GM11168 (cell line): ENCODE measurements around the gene ADCY2.
"Not testable (repeated sequence)": the region's sequence is repeated elsewhere in the genome, so short reads cannot be mapped to it uniquely, and the experiment has no call there.

ENCODE experiments used
- in situ Hi-C: fragments of 300-500 bp; cut with MboI; formaldehyde crosslinking; loops from one replicate; pipeline ENCODE4 v1.12.0; 2022; ENCODE audit warnings: low sequenced_read_pairs; ENCODE audit not compliant: unreplicated experiment

ADCY2 gene

DNA sequence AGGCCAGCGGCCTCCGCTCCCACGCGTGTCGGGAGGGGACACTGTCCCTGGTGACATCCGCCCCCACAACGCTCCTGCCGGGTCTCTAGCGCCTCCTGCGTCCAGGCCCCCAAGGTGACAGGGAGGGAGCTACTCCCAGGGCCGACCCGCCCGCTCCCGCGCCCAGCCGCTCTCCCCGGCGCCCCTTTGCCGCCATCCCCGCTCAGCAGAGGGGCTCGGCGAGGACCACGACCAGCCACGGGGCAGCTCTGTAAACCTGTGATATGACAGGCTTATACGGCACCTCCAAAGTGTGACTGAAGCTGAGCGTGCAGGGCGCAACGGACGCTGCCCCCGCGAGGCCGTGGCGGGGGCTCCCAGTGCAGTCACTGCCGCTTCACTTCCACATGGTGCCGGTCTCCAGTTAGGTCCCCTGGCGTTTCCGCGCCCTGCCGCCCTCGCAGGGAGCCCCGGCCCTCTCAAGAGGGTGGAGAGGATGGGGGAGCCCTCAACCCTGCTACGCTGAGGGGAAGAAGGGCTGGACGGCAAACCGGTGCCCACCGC, 978 bp upstream of the ADCY2 start:
- in situ Hi-C loops, result no loop called here

- in situ Hi-C loops, result no loop called here
Observed at GRCh38 chr5:7395432-7395946, 449 bp upstream of the ADCY2 start.

- in situ Hi-C loops, result no loop called here
Observed at GRCh38 chr5:7396713-7397454, 946 bp downstream of the ADCY2 start.

DNA sequence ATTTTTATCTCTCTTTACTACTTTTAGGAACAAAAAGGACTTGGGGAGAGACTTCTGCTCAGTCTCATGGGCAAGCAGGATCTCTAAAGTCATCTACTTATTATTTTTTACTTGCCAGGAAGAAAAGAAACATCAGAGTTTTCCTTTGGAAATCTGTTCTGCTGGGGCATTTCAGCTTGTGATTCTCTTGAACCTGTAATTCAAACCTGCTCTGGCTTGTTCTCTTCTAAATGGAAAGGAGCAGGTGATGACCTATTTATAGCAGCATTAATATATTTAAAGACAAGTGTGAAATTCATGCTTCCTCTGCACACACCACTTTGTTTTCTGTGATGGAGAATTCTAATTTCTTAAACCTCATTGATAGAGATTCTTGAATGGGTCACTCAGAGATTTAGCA, 2.0 kb downstream of the ADCY2 start:
- in situ Hi-C loops, result no loop called here

DNA sequence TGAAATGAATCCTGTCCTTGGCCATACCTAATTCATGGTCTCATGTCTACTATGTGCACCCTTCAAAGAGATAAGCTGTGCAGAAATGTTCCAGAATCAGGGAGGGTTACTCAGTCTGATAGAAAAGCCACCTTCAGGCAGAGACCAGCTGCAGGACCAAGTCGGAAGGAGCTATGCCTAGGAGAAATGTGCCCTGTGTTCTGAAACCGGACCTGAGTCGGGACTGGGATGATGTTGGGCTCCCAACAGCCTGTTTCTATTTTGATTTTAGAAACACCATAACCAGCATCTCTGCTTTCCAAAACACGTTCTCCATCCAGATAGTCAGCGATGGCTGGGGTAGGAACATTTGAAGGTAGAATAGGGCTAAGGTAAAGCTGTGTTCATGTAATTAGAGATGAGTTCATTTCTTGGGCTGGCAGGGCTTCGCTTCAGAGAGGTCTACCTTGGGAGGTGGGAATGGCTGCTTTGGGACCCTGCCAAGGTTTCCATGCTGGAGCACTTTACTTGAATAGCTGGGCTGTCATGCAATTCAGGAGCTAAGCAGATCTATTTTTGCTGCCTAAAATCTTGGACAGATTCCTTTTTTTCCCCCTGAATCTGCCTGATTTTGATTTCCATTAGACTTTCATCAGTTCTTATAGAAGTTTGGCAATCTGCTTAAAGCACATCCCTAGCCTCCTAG, 2.8 kb downstream of the ADCY2 start:
- in situ Hi-C loops, result no loop called here

DNA sequence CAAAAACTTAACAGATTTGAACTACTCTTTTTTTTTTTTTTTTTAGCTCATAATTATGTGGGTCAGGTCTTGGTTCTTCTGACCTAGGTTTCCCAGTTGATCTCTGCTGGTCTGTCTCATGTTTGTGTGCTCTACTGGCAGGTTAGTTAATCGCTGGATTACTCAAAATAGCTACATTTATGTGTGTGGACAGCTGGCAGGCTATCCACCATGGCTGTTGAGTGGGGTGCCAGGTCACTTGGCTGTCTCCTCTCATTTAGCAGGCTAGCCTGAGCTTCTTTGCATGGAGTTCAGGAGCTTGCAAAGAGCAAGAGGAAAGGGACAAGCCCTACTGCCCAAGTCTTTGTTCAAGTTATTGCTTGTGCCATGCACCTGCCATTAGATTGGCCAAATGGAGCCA, 9.3 kb downstream of the ADCY2 start:
- in situ Hi-C loops, result no loop called here

DNA sequence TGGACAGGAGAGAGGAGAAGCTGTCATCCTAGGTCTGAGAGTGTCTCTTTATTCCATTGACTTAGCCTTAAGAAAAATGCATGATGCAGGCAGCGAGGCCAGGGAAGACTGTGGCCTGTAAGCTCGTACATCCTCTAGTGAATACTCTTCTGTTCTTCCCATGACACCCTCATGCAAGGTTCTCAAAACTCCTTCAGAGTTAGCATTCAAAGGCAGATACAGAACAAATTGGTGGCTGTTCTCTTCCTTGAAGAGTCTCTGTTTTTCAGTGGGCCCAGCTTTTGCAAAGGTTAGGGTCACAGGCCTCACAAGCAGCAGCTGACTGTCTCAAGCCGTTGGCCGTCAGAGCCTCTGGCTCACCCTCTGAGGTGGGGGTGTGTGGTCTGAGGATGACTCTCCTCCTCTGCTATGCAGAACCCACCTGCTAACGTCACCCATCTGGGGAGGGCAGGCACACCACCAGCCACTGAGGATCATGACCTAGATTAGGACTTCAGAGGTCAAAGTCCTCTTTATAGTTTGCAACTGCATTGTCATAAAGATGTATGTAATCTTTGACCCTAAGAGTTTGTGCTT, 15.1 kb downstream of the ADCY2 start:
- in situ Hi-C loops, result no loop called here

GRCh38 chr5:7412409-7412808, 16.5 kb downstream of the ADCY2 start:
- in situ Hi-C loops, result no loop called here

- in situ Hi-C loops, result no loop called here
Observed at GRCh38 chr5:7415123-7415522, 19.2 kb downstream of the ADCY2 start.

DNA sequence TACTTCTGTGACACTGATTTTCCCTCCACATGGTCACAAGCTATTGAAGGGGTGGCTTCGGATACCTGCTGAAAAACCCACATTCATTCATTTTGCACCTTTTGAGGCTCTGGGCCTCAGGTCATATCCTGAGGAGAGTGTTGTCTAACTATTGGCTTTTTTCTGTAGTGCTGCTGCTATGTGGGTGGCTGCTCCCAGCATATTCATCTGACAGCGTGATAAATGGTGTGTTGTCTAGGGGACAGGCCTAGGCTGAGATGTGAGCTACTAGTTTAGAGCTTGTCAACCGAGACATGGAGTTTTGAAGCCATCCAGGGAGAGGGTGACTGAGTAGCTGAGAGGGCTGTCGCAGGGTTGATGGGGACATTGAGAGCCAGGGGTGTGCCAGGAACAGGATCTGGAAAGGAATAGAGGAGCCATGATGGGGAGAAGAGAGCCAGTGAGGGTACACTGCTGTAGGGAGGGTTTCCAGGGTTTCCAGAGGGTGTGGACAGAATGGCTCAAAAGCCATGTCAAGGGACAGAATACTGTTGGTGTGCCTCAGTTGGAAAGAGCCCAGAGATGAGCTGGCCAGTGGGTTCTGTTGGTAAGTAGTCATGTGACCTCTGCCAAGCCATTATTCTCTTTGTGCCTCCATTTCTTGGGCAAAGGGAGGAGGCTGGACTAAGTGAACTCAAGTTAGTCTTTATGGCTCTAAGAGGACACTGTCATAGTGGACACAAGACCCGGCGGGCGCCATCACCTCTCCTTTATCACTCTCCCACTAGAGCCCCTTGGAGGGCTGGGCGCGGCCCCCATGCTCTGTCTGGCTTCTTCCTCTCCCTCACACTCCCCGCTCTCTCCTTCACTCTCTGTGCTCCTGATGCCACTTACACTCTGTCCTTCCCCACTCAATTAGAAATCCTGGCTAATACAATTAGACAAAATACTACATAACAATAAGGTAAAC, 19.9 kb downstream of the ADCY2 start:
- in situ Hi-C loops, result no loop called here

DNA sequence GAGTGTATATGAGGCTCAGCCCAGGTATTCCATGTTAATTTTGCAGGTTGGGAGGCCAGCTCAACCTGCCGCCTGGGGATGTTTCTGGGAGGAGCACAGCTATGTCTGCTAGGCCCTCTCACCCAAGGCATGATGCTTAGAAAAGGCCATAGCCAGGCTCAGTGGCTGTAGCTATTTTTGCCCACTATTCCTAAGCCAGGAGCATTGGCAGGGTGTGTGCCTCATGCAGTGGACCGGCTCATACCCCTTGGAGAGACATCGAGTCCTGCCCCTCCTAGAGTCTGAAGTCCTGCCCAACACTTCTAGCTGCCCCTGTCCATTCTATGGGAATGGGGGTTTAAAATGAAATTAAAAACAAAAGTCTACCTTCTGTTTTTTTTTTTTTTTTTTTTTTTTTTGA, 22.3 kb downstream of the ADCY2 start:
- in situ Hi-C loops, result no loop called here

GRCh38 chr5:7419367-7419766, 23.4 kb downstream of the ADCY2 start:
- in situ Hi-C loops, result no loop called here

DNA sequence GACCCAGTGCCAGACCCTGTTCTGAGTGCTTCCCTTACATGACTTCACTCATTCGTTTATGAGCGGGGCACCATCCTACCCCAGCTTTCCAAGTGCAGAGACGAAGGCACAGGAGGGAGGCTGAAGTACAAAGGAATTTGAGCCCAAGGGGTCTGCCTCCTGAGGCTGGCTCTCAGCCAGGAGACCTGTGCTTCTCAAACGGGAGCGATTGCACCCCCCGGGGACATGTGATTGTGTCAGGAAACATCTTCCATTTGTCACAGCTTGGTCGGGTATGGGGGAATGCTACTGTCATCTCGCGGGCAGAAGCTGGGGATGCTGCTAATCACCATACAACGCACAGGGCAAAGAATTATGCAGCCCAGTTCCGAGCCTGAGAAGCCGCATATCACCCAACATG, 23.9 kb downstream of the ADCY2 start:
- in situ Hi-C loops, result no loop called here

DNA sequence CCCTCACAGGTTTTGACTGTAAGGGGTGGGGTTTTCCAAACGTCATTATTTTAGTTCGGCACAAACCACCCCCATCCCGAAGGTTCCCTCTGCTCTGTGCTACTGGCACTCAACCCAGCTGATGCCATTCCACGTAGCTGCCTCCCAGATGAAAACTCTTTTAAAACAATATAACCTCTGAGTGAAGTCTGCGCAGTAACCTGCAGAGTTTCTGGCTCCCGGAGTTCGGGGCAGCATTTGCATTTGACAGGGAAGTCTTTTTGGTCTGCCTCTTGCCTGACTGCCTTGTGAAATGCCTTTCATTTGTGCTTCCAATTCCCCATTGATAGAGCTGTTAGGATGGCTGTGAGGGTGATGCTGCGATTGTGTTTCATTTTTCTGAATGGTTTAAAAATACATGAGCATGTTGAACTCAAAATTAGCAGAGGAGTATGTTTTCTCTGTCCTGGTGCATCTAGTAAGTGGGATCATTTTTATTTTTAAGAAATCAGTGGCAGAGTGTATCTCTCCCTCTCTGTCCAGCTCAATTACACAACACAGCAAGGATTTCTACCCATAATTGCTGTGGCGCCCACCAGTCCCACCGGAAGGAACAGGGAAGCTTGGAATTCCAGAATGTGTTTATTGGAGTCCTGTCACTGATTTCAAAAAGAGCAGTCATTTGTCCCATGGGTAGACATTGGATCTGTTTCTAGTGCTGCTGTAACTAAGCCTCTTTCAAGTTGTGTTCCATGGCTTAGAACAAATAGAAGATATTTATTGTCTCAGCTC, 24.8 kb downstream of the ADCY2 start:
- in situ Hi-C loops, result no loop called here

GRCh38 chr5:7422316-7423106, 26.6 kb downstream of the ADCY2 start:
- in situ Hi-C loops, result no loop called here

DNA sequence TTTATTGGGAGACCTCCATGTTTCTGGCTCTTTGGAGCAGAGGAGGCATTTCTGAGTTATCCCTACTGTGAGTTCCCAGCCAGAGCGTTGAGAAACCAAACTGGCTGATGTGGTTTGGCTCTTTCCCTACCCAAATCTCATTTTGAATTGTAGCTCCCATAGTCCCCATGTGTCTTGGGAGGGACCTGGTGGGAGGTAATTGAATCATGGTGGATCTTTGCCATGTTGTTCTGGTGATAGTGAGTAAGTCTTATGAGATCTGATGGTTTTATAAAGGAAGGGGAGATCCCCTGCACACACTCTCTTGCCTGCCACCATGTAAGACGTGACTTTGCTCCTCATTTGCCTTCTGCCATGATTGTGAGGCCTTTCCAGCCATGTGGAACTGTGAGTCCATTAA, 27.3 kb downstream of the ADCY2 start:
- in situ Hi-C loops, result not testable (repeated sequence)

DNA sequence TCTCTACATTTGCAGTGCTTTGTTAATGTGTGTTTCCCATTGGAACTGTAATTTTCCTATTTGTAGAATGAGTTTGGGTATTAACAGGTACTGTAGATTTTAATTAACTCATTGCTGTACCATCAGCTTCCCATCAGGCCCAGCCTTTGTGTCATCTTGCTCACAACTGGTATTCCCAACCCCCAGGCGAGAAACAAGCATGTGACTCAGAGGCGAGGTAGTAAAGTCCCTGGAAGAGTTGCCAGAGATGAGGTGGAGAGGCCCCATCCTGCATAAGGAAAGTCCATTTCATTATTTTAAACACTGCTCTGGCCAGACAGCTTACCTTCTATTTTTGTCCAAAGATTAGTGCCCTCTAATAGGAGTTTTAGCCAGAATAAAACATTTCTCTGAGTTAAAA, 29.9 kb downstream of the ADCY2 start:
- in situ Hi-C loops, result no loop called here

- in situ Hi-C loops, result no loop called here
Observed at GRCh38 chr5:7426284-7426683, 30.3 kb downstream of the ADCY2 start.

DNA sequence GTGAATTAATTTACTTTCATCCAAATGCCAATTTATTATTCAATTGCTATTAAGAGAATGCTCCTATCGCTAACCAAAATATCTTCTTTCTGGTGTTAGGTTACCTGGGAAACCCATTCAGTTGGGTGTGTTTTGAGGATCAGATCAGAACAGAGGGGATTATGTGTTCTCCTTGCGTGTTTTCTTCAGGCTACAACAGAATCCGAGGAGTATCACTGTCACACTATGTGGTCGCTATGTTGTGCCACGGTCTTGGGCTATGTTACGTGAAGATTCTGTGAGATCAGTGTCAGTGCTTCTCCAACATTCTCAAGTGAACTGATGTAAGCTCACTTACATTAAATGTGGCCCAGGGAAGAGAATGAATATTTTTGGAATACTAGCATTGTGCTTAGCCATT, 39.0 kb downstream of the ADCY2 start:
- in situ Hi-C loops, result no loop called here
